ENCODE data around the gene FAF2.

DNA sequence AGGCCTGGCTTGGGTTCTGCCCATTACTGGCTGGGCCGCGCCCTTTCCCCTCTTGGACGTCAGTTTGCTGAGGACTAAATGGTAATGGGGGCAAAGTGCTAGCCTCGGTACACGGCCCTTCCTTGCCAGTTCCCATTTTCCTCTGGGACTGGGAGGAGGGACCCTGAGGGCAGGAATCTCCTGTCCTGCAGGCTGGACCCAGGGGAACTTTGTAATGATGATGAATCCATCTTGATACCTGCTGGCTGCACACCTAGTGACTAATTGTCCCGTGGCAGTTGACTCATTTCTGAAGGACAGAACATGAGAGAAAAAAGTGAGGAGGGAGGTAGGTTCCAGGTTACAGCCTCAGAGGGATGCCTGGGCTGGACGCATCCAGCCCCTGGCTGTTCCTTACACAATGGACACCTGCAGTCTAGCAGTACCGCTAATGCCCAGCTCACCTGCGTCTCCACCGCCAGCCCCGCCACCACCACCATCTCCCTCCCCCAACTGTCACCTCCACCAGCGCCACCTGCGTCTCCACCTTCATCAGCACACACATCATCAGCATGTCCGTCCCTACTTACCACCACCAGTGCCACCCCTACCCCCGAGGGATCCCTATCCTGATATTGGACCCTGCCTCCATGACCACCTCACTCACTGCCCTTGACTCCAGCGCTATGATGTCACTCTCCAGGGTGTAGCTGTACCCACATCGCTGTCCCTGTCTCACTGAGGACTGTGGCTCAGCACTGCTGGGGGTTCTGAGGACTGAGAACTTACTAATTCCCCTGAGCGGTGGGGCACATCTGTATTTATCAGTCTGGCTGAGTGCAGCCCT, 105.3 kb downstream of the FAF2 start:
- no peak for TF ChIP-seq GATA2 (IDR thresholded peaks at IDR 0.05; ENCODE audit: low read depth, low read length)
- TF ChIP-seq GATA3 (IDR thresholded peaks at IDR 0.05; ENCODE audit: low read depth, low read length): no peak
